Measurements from ENCODE around the gene PCDHB6.
"Not testable (repeated sequence)": the region's sequence is repeated elsewhere in the genome, so short reads cannot be mapped to it uniquely, and the experiment has no call there.

Gene PCDHB6

GRCh38 chr5:141149812-141150211 lies at the start of gene PCDHB6:
TSS of gene PCDHB6 (plus strand) at chr5:141150057. CDS start at chr5:141150258, 201 bp downstream.
- DNase-seq = no peak

GRCh38 chr5:141100243-141100805 lies 49.5 kb upstream of the PCDHB6 start, which contains the start of gene PCDHB3:
TSS of gene PCDHB3 (plus strand) at chr5:141100473. CDS start at chr5:141100650, 177 bp downstream.
- no peak for DNase-seq

GRCh38 chr5:141101059-141101458 lies 48.8 kb upstream of the PCDHB6 start:
- DNase-seq = no peak

- DNase-seq = not testable (repeated sequence)
These were observed 47.8 kb upstream of the PCDHB6 start for GRCh38 chr5:141102070-141102469.

- not testable (repeated sequence) for DNase-seq
These were observed 47.4 kb upstream of the PCDHB6 start for GRCh38 chr5:141102471-141102870.

- DNase-seq = no peak
These were observed 44.5 kb upstream of the PCDHB6 start for GRCh38 chr5:141105350-141105749.

GRCh38 chr5:141119250-141119649 lies 30.6 kb upstream of the PCDHB6 start:
- no peak for DNase-seq

- no peak for DNase-seq
These were observed 28.3 kb upstream of the PCDHB6 start, which contains the start of gene PCDHB4 for GRCh38 chr5:141121563-141121962. TSS of gene PCDHB4 (plus strand) at chr5:141121818. CDS start at chr5:141121999, 181 bp downstream.

GRCh38 chr5:141121985-141122384 lies 27.9 kb upstream of the PCDHB6 start:
- DNase-seq = no peak

- DNase-seq = not testable (repeated sequence)
These were observed 26.3 kb upstream of the PCDHB6 start for GRCh38 chr5:141123396-141124135.

GRCh38 chr5:141127305-141127704 lies 22.6 kb upstream of the PCDHB6 start:
- DNase-seq = no peak

GRCh38 chr5:141135030-141135717 lies 14.7 kb upstream of the PCDHB6 start, which contains the start of gene PCDHB5:
TSS of gene PCDHB5 (plus strand) at chr5:141135206. CDS start at chr5:141135435, 229 bp downstream.
- DNase-seq = no peak

- DNase-seq = no peak
These were observed 14.1 kb upstream of the PCDHB6 start for GRCh38 chr5:141135718-141136266.

GRCh38 chr5:141137346-141137745 lies 12.5 kb upstream of the PCDHB6 start:
- DNase-seq = not testable (repeated sequence)

- DNase-seq = no peak
These were observed 551 bp downstream of the PCDHB6 start for GRCh38 chr5:141150224-141150992.

GRCh38 chr5:141150993-141151325 lies 1.1 kb downstream of the PCDHB6 start:
- DNase-seq = no peak

GRCh38 chr5:141151632-141152031 lies 1.8 kb downstream of the PCDHB6 start:
- not testable (repeated sequence) for DNase-seq

GRCh38 chr5:141152096-141152495 lies 2.2 kb downstream of the PCDHB6 start:
- DNase-seq = not testable (repeated sequence)

GRCh38 chr5:141155540-141156374 lies 5.9 kb downstream of the PCDHB6 start:
- no peak for DNase-seq

- DNase-seq = not testable (repeated sequence)
These were observed 7.5 kb downstream of the PCDHB6 start for GRCh38 chr5:141157356-141157755.

GRCh38 chr5:141157901-141158300 lies 8.0 kb downstream of the PCDHB6 start:
- DNase-seq = not testable (repeated sequence)

Measured in CD4-positive, alpha-beta T cell treated with Interleukin-4 for 4 hours (primary cell).